Measurements from ENCODE around the gene ANKRD29.

ANKRD29 gene

DNA sequence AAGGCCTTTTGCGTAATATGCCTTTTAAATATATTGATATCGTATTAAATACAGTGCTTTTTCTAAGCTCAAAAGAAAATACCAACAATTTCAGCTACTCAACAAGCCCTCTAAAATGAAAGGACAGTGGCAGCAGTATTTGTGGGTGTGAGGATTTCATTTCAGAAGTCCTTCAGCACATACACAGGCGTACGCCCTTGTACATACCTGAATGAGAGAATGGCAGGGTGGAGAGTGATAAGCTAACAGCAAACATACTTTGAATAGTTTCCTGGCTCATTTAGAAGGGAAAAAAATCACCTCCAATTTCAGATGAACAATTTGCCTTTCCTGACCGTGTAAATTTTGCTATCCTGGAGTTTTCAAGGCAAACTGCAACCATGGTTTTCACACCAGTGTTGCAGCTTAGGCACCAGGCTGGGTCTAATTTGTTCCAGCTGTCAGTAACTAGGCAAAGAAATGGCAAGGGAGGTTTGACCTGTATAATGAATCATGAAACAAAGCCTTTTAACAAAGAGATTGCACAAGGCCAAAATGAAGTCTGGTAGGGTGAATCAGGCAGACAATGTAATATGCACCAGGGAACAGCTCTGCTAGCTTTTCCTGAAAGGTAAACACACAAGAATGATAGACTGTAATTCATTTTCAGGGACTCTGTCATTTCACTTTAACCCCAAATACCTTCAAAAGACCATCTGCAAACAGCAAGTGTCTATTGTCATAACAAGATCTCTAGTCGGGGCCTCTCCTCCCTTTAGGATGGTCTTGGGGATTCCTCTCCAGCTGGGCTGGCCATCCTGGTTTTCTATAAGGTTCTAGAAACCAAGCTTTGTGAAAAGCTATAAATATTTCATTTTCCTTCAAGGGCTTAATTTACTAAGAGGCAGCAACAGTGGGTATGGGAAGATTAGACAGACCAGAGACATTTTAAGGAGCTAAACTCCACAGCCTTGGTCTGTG, 11.5 kb downstream of the ANKRD29 start:
- Histone ChIP-seq H3K4me1 (ENCODE audit: control insufficient read depth, insufficient read depth, low read length) (peaks cover 3% of the 10 kb centered on the region; the same call in 1 of the 2 replicates), H3K9me3 (ENCODE audit: control insufficient read depth, insufficient read depth, low read depth, low read length) (no peaks in the 10 kb centered on the region), H3K27ac (ENCODE audit: extremely low read depth, low read depth, low read length) (peak overlapping the region; percentile 13; the same call in 1 of the 2 replicates), H3K36me3 (ENCODE audit: control insufficient read depth in 2 of 2, insufficient read depth in 1 of 2, low read length in 2 of 2) (no peaks in the 10 kb centered on the region), H3K4me3 (ENCODE audit: low read depth, low read length) (no peak overlapping the region)
- TF ChIP-seq FEZF1 (tag by site-specific recombination; IDR thresholded peaks at IDR 0.05) (peak; percentile 41; the same call in 1 of the 2 replicates), GFI1B (tag by site-specific recombination; IDR thresholded peaks at IDR 0.05) (no peak)
- ChIA-PET CTCF (interaction anchor here (0.6 to 1.7 kb wide), 6 partner anchors 9 to 936 kb away, joined by 3 to 5 read pairs (median 4); no protein-coding TSS in a partner anchor), POLR2A (no interaction called here)

- CTCF ChIA-PET: interaction anchor here (0.6 kb wide), 1 partner anchor 134 kb away, joined by 3 read pairs; no protein-coding TSS in a partner anchor
- no peak overlapping the region for H3K4me3 ChIP-seq (ENCODE audit: low read depth, low read length)
- H3K27ac ChIP-seq (ENCODE audit: extremely low read depth, low read depth, low read length): no peak overlapping the region
- H3K9me3 ChIP-seq (ENCODE audit: control insufficient read depth, insufficient read depth, low read depth, low read length): no peaks in the 10 kb centered on the region
- H3K36me3 ChIP-seq (ENCODE audit: control insufficient read depth in 2 of 2, insufficient read depth in 1 of 2, low read length in 2 of 2): no peaks in the 10 kb centered on the region
- POLR2A ChIA-PET: no interaction called here
- peaks cover 3% of the 10 kb centered on the region; the same call in 1 of the 2 replicates for H3K4me1 ChIP-seq (ENCODE audit: control insufficient read depth, insufficient read depth, low read length)
- TF ChIP-seq ZNF24 (tag by site-specific recombination; IDR thresholded peaks at IDR 0.05): no peak
These were observed 13.6 kb downstream of the ANKRD29 start for GRCh38 chr18:23648940-23649607.

- H3K36me3 ChIP-seq (ENCODE audit: control insufficient read depth in 2 of 2, insufficient read depth in 1 of 2, low read length in 2 of 2): no peaks in the 10 kb centered on the region
- H3K4me3 ChIP-seq (ENCODE audit: low read depth, low read length): no peak overlapping the region
- TF ChIP-seq ZNF747 (tag by site-specific recombination; IDR thresholded peaks at IDR 0.05): no peak
- TF ChIP-seq EGR2 (tag by site-specific recombination; IDR thresholded peaks at IDR 0.05; ENCODE audit: low read depth): peak; percentile 60
- no peak for TF ChIP-seq ZFP69B (tag by site-specific recombination; IDR thresholded peaks at IDR 0.05)
- no peak for TF ChIP-seq ZBTB48 (tag by site-specific recombination; IDR thresholded peaks at IDR 0.05)
- peak; percentile 69 for TF ChIP-seq ZFHX2 (tag by site-specific recombination; conservative IDR thresholded peaks at IDR 0.05)
- CTCF ChIA-PET: no interaction called here
- no peak overlapping the region for H3K27ac ChIP-seq (ENCODE audit: extremely low read depth, low read depth, low read length)
- peaks cover 3% of the 10 kb centered on the region; the same call in 1 of the 2 replicates for H3K4me1 ChIP-seq (ENCODE audit: control insufficient read depth, insufficient read depth, low read length)
- POLR2A ChIA-PET: no interaction called here
- H3K9me3 ChIP-seq (ENCODE audit: control insufficient read depth, insufficient read depth, low read depth, low read length): no peaks in the 10 kb centered on the region
These were observed 14.3 kb downstream of the ANKRD29 start for GRCh38 chr18:23648456-23648855.

DNA sequence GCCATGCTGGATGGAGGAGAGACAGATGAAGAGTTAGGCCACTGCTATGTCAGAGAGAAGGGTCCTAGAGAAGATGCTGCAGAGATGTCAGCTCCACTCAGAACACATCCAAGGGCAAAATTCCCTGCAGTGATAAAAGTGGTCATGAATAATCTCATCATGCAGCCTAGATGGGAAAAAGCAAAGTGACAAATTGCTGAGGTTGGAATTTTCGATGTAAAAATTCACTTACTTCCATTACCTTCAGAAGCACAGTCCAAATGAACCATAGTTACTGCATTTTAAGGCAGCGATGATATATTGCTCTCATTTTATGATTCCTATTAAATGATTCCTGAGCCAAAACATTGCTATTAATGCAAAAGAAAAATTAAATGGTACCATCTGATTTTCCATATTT, 16.4 kb downstream of the ANKRD29 start:
- Histone ChIP-seq H3K27ac (ENCODE audit: extremely low read depth, low read depth, low read length) (no peak overlapping the region), H3K4me1 (ENCODE audit: control insufficient read depth, insufficient read depth, low read length) (no peaks in the 10 kb centered on the region), H3K4me3 (ENCODE audit: low read depth, low read length) (no peak overlapping the region), H3K9me3 (ENCODE audit: control insufficient read depth, insufficient read depth, low read depth, low read length) (no peaks in the 10 kb centered on the region), H3K36me3 (ENCODE audit: control insufficient read depth in 2 of 2, insufficient read depth in 1 of 2, low read length in 2 of 2) (no peaks in the 10 kb centered on the region)
- POLR2A ChIA-PET: no interaction called here
- TF ChIP-seq ZNF175 (tag by site-specific recombination; IDR thresholded peaks at IDR 0.05): no peak
- TF ChIP-seq, protein P1, sequence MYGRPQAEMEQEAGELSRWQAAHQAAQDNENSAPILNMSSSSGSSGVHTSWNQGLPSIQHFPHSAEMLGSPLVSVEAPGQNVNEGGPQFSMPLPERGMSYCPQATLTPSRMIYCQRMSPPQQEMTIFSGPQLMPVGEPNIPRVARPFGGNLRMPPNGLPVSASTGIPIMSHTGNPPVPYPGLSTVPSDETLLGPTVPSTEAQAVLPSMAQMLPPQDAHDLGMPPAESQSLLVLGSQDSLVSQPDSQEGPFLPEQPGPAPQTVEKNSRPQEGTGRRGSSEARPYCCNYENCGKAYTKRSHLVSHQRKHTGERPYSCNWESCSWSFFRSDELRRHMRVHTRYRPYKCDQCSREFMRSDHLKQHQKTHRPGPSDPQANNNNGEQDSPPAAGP (tag by site-specific recombination; IDR thresholded peaks at IDR 0.05): no peak
- TF ChIP-seq ZNF670 (tag by site-specific recombination; IDR thresholded peaks at IDR 0.05; ENCODE audit: low read depth): no peak
- TF ChIP-seq ZNF121 (tag by site-specific recombination; IDR thresholded peaks at IDR 0.05): no peak
- TF ChIP-seq, protein P2, sequence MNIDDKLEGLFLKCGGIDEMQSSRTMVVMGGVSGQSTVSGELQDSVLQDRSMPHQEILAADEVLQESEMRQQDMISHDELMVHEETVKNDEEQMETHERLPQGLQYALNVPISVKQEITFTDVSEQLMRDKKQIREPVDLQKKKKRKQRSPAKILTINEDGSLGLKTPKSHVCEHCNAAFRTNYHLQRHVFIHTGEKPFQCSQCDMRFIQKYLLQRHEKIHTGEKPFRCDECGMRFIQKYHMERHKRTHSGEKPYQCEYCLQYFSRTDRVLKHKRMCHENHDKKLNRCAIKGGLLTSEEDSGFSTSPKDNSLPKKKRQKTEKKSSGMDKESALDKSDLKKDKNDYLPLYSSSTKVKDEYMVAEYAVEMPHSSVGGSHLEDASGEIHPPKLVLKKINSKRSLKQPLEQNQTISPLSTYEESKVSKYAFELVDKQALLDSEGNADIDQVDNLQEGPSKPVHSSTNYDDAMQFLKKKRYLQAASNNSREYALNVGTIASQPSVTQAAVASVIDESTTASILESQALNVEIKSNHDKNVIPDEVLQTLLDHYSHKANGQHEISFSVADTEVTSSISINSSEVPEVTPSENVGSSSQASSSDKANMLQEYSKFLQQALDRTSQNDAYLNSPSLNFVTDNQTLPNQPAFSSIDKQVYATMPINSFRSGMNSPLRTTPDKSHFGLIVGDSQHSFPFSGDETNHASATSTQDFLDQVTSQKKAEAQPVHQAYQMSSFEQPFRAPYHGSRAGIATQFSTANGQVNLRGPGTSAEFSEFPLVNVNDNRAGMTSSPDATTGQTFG (tag by site-specific recombination; IDR thresholded peaks at IDR 0.05; ENCODE audit: borderline replicate concordance): no peak
- TF ChIP-seq ZNF768 (tag by site-specific recombination; IDR thresholded peaks at IDR 0.05): no peak
- no peak for TF ChIP-seq ZBTB48 (tag by site-specific recombination; IDR thresholded peaks at IDR 0.05)
- no peak for TF ChIP-seq KLF7 (tag by site-specific recombination; IDR thresholded peaks at IDR 0.05; ENCODE audit: borderline replicate concordance)
- CTCF ChIA-PET: interaction anchor here (0.6 to 1.4 kb wide), 4 partner anchors 8 to 465 kb away, joined by 3 to 4 read pairs (median 4); no protein-coding TSS in a partner anchor

Data from HEK293 (cell line).